ENCODE results near the gene CIDEC. TPM values are rescaled to one million over a fixed set of nuclear protein-coding genes. Genes with fewer than 3 reads are reported as not detected.

CIDEC gene
- total and polyA plus RNA-seq, 3 donors from 2014 or later: 1.1 to 2.9 (median 1.6) TPM

DNA sequence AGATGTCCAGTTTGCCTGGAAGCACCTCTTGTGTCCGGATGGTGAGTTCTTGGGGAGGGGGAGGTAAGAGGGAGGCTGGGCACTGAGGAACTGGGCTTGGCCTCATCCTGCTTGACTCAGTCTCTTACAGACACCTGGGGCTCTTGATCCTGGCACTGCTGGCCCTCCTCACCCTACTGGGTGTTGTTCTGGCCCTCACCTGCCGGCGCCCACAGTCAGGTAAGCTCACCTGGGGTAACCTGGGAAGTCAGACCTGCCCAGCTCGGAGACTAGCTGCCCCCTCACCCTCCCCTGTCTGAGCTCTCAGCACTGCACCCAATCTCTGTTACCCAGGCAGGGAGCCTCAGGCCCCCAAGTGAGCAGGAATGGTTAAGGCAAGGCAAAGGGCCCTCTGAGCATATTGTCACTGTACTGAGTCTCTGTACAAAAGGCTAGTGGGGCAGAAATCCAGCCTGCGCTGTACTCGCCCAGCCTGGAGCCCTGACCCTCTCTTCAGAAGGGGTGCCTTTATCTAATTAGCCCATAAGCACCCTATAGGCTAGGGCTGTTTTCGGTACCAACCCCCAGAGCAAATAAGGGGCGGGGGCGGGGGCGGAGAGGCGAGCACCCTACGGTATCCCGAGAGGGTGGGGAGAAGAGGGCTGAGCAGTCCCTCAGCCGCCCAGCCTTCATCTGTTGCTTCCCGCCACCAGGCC lies 34.7 kb upstream of the CIDEC start:
- no peaks in the 10 kb centered on the region for H3K9me3 ChIP-seq
- DNase-seq: no peak
- H3K36me3 ChIP-seq (ENCODE audit: low read depth, missing control alignments): no peaks in the 10 kb centered on the region
- H3K27me3 ChIP-seq: no peaks in the 10 kb centered on the region
- H3K27ac ChIP-seq: peak overlapping the region in 1 of 2 donors; percentile 81
- TF ChIP-seq, protein P1, sequence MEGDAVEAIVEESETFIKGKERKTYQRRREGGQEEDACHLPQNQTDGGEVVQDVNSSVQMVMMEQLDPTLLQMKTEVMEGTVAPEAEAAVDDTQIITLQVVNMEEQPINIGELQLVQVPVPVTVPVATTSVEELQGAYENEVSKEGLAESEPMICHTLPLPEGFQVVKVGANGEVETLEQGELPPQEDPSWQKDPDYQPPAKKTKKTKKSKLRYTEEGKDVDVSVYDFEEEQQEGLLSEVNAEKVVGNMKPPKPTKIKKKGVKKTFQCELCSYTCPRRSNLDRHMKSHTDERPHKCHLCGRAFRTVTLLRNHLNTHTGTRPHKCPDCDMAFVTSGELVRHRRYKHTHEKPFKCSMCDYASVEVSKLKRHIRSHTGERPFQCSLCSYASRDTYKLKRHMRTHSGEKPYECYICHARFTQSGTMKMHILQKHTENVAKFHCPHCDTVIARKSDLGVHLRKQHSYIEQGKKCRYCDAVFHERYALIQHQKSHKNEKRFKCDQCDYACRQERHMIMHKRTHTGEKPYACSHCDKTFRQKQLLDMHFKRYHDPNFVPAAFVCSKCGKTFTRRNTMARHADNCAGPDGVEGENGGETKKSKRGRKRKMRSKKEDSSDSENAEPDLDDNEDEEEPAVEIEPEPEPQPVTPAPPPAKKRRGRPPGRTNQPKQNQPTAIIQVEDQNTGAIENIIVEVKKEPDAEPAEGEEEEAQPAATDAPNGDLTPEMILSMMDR (IDR thresholded peaks at IDR 0.05): no peak
- no peak for TF ChIP-seq POLR2A (IDR thresholded peaks at IDR 0.05)
- intact Hi-C loops (cut with DNase I; ENCODE audit: low total_unique reads): no loop called here
- H3K4me1 ChIP-seq: peaks cover 24% of the 10 kb centered on the region
- peak overlapping the region; percentile 61 to 64 for H3K4me3 ChIP-seq
- WGBS, 2 donors: 25 to 40% methylated on average over 1 to 15 of the region's 15 CpGs

DNA sequence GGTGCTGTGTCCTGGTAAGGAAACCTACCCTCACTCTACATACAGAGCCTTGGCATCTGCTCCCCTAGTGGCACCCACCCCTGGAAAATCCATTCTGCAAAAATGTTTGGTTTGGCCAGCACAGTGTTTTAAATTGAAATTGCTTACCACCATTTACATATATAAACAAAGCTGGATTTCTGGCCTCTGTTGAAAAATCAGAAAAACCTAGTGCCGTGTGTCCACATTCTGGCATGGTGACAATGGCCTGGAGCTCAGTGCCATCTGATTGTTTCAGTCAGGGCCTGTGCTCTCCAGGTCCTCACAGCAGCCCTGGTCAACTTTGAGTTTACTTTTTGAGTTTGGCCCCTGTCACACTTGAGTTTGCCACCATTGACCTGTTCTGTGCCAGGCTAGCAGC lies 34.0 kb upstream of the CIDEC start:
- 43 to 63% methylated on average over 1 of the region's 1 CpG for WGBS, 2 donors
- no peaks in the 10 kb centered on the region for H3K36me3 ChIP-seq (ENCODE audit: low read depth, missing control alignments)
- H3K27ac ChIP-seq: no peak overlapping the region
- peaks cover 24% of the 10 kb centered on the region for H3K4me1 ChIP-seq
- no peak for TF ChIP-seq POLR2A (IDR thresholded peaks at IDR 0.05)
- TF ChIP-seq, protein P1 (IDR thresholded peaks at IDR 0.05): no peak
- no peak for DNase-seq
- intact Hi-C loops (cut with DNase I; ENCODE audit: low total_unique reads): no loop called here
- no peaks in the 10 kb centered on the region for H3K27me3 ChIP-seq
- no peaks in the 10 kb centered on the region for H3K9me3 ChIP-seq
- H3K4me3 ChIP-seq: no peak overlapping the region

GRCh38 chr3:9913601-9914000 lies 33.5 kb upstream of the CIDEC start:
- TF ChIP-seq POLR2A (IDR thresholded peaks at IDR 0.05): no peak
- TF ChIP-seq, protein P1 (IDR thresholded peaks at IDR 0.05): no peak
- DNase-seq: no peak
- H3K27me3 ChIP-seq: no peaks in the 10 kb centered on the region
- intact Hi-C loops (cut with DNase I; ENCODE audit: low total_unique reads): no loop called here
- no peaks in the 10 kb centered on the region for H3K36me3 ChIP-seq (ENCODE audit: low read depth, missing control alignments)
- H3K9me3 ChIP-seq: no peaks in the 10 kb centered on the region
- no peak overlapping the region for H3K4me3 ChIP-seq
- H3K27ac ChIP-seq: no peak overlapping the region
- 68 to 74% methylated on average over 4 to 5 of the region's 5 CpGs for WGBS, 2 donors
- peaks cover 24% of the 10 kb centered on the region for H3K4me1 ChIP-seq

DNA sequence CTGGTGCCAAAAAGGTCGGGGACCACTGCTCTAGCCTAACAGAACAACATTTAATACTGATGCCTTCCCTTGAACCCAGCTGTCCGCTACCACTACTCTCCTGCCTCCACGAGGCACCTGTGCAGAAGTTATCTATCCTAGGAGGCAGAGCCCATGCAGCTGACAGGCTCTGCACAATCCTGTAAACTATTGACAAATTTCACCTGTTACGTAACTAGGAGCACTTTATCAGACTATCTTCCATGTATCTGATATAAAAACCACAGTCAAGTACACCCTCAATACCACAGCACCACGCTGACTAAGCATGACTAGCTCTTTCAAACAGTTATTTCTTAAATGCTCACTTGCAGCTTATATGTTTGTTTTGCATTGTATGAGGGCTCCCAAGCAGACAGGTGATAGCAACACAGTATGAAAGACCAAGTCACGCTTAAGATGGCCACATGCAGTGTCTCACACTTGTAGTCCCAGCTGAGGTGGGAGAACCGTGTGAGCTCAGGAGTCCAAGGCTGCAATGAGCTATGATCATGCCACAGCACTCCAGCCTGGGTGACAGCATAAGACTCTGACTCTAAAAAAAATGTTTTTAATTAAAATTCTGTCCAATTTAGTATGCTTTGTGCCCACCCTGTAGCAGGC lies 32.4 kb upstream of the CIDEC start:
- intact Hi-C loops (cut with DNase I; ENCODE audit: low total_unique reads): no loop called here
- no peak for DNase-seq
- Histone ChIP-seq H3K27me3 (no peaks in the 10 kb centered on the region), H3K36me3 (ENCODE audit: low read depth, missing control alignments) (no peaks in the 10 kb centered on the region), H3K4me3 (no peak overlapping the region), H3K27ac (no peak overlapping the region), H3K9me3 (no peaks in the 10 kb centered on the region), H3K4me1 (peaks cover 21% of the 10 kb centered on the region)
- no peak for TF ChIP-seq POLR2A (IDR thresholded peaks at IDR 0.05)
- TF ChIP-seq, protein P1 (IDR thresholded peaks at IDR 0.05): no peak
- WGBS, 2 donors: 86 to 91% methylated on average over 7 of the region's 7 CpGs

Measured in testis (tissue), 3 donors.